Ovary (tissue), 3 donors: ENCODE data around the gene NPHP4.

Source experiments
- POLR2A ChIP-seq: fragments of 450-650 bp; IDR thresholded peaks from one replicate; pipeline ENCODE4 v1.6.1; 2017; ENCODE audit warnings: antibody characterized with exemption, mild to moderate bottlenecking, moderate library complexity
- TF ChIP-seq, protein P1 (sequence below), 3 donors: fragments of 450-650 bp in 2 of 3; fragments of 200-600 bp in 1 of 3; IDR thresholded peaks; one replicate each; pipeline versions ENCODE4 v1.5.1 to v1.8.0; 2016 to 2022; ENCODE audit warnings: antibody characterized with exemption in 3 of 3, mild to moderate bottlenecking in 1 of 3
- donor health status: DM: no; HTN: no; CAD: no.

DNA sequence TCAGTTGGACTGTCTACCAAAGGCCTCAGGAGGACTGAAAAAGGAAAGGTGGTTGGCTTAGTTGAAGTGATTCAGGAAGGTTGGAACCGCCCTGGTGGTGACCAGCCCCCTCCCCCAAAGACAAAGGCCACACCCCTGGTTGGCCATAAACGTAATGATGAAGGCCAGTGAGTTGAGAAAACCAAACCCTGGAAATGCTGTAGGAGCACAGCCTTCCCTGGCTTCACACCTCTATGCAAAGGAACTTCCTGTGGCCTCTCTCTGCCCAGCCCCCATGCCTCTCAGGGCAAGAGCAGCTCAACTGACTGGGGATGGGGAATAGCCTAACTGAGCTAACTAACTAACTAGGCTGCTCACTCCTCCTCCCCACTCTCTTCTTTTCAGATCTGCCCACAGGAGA, 90.4 kb downstream of the NPHP4 start:
- TF ChIP-seq, protein P1, sequence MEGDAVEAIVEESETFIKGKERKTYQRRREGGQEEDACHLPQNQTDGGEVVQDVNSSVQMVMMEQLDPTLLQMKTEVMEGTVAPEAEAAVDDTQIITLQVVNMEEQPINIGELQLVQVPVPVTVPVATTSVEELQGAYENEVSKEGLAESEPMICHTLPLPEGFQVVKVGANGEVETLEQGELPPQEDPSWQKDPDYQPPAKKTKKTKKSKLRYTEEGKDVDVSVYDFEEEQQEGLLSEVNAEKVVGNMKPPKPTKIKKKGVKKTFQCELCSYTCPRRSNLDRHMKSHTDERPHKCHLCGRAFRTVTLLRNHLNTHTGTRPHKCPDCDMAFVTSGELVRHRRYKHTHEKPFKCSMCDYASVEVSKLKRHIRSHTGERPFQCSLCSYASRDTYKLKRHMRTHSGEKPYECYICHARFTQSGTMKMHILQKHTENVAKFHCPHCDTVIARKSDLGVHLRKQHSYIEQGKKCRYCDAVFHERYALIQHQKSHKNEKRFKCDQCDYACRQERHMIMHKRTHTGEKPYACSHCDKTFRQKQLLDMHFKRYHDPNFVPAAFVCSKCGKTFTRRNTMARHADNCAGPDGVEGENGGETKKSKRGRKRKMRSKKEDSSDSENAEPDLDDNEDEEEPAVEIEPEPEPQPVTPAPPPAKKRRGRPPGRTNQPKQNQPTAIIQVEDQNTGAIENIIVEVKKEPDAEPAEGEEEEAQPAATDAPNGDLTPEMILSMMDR (IDR thresholded peaks at IDR 0.05) = no peak
- TF ChIP-seq POLR2A = no peak
